PC-3 (cell line): ENCODE measurements around the gene GIMD1. TPM values are rescaled to one million over a fixed set of nuclear protein-coding genes. Genes with fewer than 3 reads are reported as not detected.
A peak's percentile ranks its signal among the peaks of the same experiment; 100 is the strongest.

Source experiments
- ATAC-seq: fragments of 200-7000 bp; cut with Tn5 transposase; 2 replicates; pipeline ENCODE4 v1.9.1; 2020; ENCODE audit warnings: mild to moderate bottlenecking, moderate library complexity
- BruUV-seq: library from RNA; stranded (reverse); fragments of 400-500 nt; replicated peaks from 2 replicates; lab custom pipeline; 2021; lab: Mats Ljungman, UMichigan
- CTCF ChIA-PET: fragments of 300-600 bp; sonication (Branson Sonifier 250); formaldehyde crosslinking; loops from one replicate; lab custom pipeline; 2022; ENCODE audit warnings: antibody characterized with exemption; lab: Charles Lee
- POLR2A ChIA-PET: fragments of 300-600 bp; sonication (Branson Sonifier 250); formaldehyde crosslinking; loops from one replicate; lab custom pipeline; 2022; ENCODE audit warnings: antibody characterized with exemption; ENCODE audit not compliant: unreplicated experiment; lab: Charles Lee
- DNase-seq: peaks from one replicate; pipeline ENCODE4 v3.0.0-alpha.2; 2015
- H2AFZ ChIP-seq: fragments of 300-600 bp; sonication (generic); 2 replicates; pipeline ENCODE4 v1.6.0; 2016; ENCODE audit warnings: antibody characterized with exemption, low read length
- H3F3A ChIP-seq: fragments of 300-600 bp; sonication (generic); one replicate; pipeline ENCODE4 v1.6.0; 2017; ENCODE audit warnings: antibody characterized with exemption, low read length, control low read depth, mild to moderate bottlenecking; ENCODE audit not compliant: unreplicated experiment
- H3K27ac ChIP-seq: fragments of 300-600 bp; sonication (generic); 2 replicates; pipeline ENCODE4 v1.5.1; 2016; ENCODE audit warnings: mild to moderate bottlenecking, low read length
- H3K27me3 ChIP-seq: fragments of 300-600 bp; sonication (generic); 2 replicates; pipeline ENCODE4 v1.6.1; 2016; ENCODE audit warnings: low read length, mixed read lengths
- H3K36me3 ChIP-seq: fragments of 300-600 bp; sonication (generic); 2 replicates; pipeline ENCODE4 v1.6.1; 2016; ENCODE audit warnings: low read depth, mixed run types, low read length, mixed read lengths
- H3K4me1 ChIP-seq: fragments of 300-600 bp; sonication (generic); 2 replicates; pipeline ENCODE4 v1.5.1; 2016; ENCODE audit warnings: low read length; ENCODE audit not compliant: insufficient read depth
- H3K4me2 ChIP-seq: fragments of 300-600 bp; sonication (generic); 2 replicates; pipeline ENCODE4 v1.6.0; 2016; ENCODE audit warnings: low read length
- H3K4me3 ChIP-seq: fragments of 300-600 bp; sonication (generic); 2 replicates; pipeline ENCODE4 v1.5.1; 2016; ENCODE audit warnings: mild to moderate bottlenecking, low read length, mixed read lengths
- H3K79me2 ChIP-seq: fragments of 300-600 bp; sonication (generic); 2 replicates; pipeline ENCODE4 v1.6.1; 2017; ENCODE audit warnings: low read length, mixed read lengths
- H3K9ac ChIP-seq: fragments of 300-600 bp; sonication (generic); 2 replicates; pipeline ENCODE4 v1.6.0; 2016; ENCODE audit warnings: mild to moderate bottlenecking, low read length
- H3K9me2 ChIP-seq: fragments of 300-600 bp; sonication (generic); replicated peaks from 2 replicates; pipeline ENCODE4 v1.6.1; 2016; ENCODE audit warnings: mixed run types, low read length, mixed read lengths
- H3K9me3 ChIP-seq: fragments of 300-600 bp; sonication (generic); 2 replicates; pipeline ENCODE4 v1.6.1; 2016; ENCODE audit warnings: low read length, mixed read lengths
- H4K20me1 ChIP-seq: fragments of 300-600 bp; sonication (generic); 2 replicates; pipeline ENCODE4 v1.6.1; 2016; ENCODE audit warnings: low read length, mixed read lengths
- CTCF ChIP-seq: fragments of 300-600 bp; sonication (generic); conservative IDR thresholded peaks from 2 replicates; pipeline ENCODE4 v1.5.1; 2017; ENCODE audit warnings: antibody characterized with exemption, low read depth, mild to moderate bottlenecking, low read length
- EZH2 ChIP-seq: fragments of 300-600 bp; sonication (generic); IDR thresholded peaks from one replicate; pipeline ENCODE4 v1.6.1; 2017; ENCODE audit warnings: antibody characterized with exemption, mild to moderate bottlenecking, low read length; ENCODE audit not compliant: unreplicated experiment
- EZH2phosphoT487 ChIP-seq: fragments of 300-600 bp; sonication (generic); IDR thresholded peaks from 2 replicates; pipeline ENCODE4 v1.6.1; 2018; ENCODE audit warnings: mild to moderate bottlenecking, antibody characterized with exemption, low read length, borderline replicate concordance
- intact Hi-C: fragments of 100-400 bp; cut with micrococcal nuclease; formaldehyde crosslinking; loops from 2 replicates; pipeline ENCODE4 v1.9.0; 2023
- total RNA-seq: library from RNA; depleted of rRNA; stranded (reverse); fragments of >200 nt; gene quantifications from 2 replicates; pipeline ENCODE4 v1.2.3, GENCODE V29; 2014

Gene GIMD1
- total RNA-seq, 1 experiment from 2014 or later: 0.22 TPM

GRCh38 chr4:106358899-106359298 is 9.7 kb downstream of the GIMD1 start:
- no TSS peak for BruUV-seq
- Histone ChIP-seq H3K4me1 (no peaks in the 10 kb centered on the region), H3K4me2 (no peak overlapping the region), H3K79me2 (no peaks in the 10 kb centered on the region), H3K9me3 (no peaks in the 10 kb centered on the region), H3K27ac (no peak overlapping the region), H3K4me3 (no peak overlapping the region), H3K9me2 (no peaks in the 10 kb centered on the region), H3F3A (no peaks in the 10 kb centered on the region), H2AFZ (no peak overlapping the region), H3K27me3 (no peaks in the 10 kb centered on the region), H4K20me1 (no peaks in the 10 kb centered on the region), H3K9ac (no peak overlapping the region), H3K36me3 (no peaks in the 10 kb centered on the region)
- POLR2A ChIA-PET: no interaction called here
- DNase-seq (peak; percentile 13), ATAC-seq (no peak)
- no peak for TF ChIP-seq CTCF
- no peak for TF ChIP-seq EZH2phosphoT487
- TF ChIP-seq EZH2: no peak
- CTCF ChIA-PET: no interaction called here
- intact Hi-C loops: no loop called here

- BruUV-seq: no TSS peak
- Histone ChIP-seq H3F3A (no peaks in the 10 kb centered on the region), H3K9ac (no peak overlapping the region), H3K36me3 (no peaks in the 10 kb centered on the region), H3K79me2 (no peaks in the 10 kb centered on the region), H3K4me3 (no peak overlapping the region), H3K27ac (no peak overlapping the region), H4K20me1 (no peaks in the 10 kb centered on the region), H3K4me2 (no peak overlapping the region), H3K9me3 (no peaks in the 10 kb centered on the region), H3K9me2 (no peaks in the 10 kb centered on the region), H3K4me1 (no peaks in the 10 kb centered on the region), H2AFZ (no peak overlapping the region), H3K27me3 (no peaks in the 10 kb centered on the region)
- POLR2A ChIA-PET: no interaction called here
- TF ChIP-seq EZH2phosphoT487: no peak
- TF ChIP-seq CTCF: no peak
- TF ChIP-seq EZH2: no peak
- no peak for DNase-seq
- ATAC-seq: no peak
- intact Hi-C loops: no loop called here
- CTCF ChIA-PET: no interaction called here
Measured at GRCh38 chr4:106355193-106355592, 13.4 kb downstream of the GIMD1 start.

GRCh38 chr4:106353786-106354185 is 14.8 kb downstream of the GIMD1 start:
- Histone ChIP-seq H3K9ac (no peak overlapping the region), H3K9me2 (no peaks in the 10 kb centered on the region), H2AFZ (no peak overlapping the region), H3K4me2 (no peak overlapping the region), H3K36me3 (no peaks in the 10 kb centered on the region; the same call in 1 of the 2 replicates), H4K20me1 (no peaks in the 10 kb centered on the region), H3K4me3 (no peak overlapping the region), H3K27me3 (no peaks in the 10 kb centered on the region), H3K79me2 (no peaks in the 10 kb centered on the region), H3K4me1 (no peaks in the 10 kb centered on the region), H3K9me3 (no peaks in the 10 kb centered on the region), H3F3A (no peaks in the 10 kb centered on the region), H3K27ac (no peak overlapping the region)
- intact Hi-C loops: no loop called here
- no TSS peak for BruUV-seq
- no peak for ATAC-seq
- no peak for TF ChIP-seq CTCF
- TF ChIP-seq EZH2: no peak
- no peak for DNase-seq
- CTCF ChIA-PET: no interaction called here
- POLR2A ChIA-PET: no interaction called here
